Activated gamma-delta T cell (primary cell): ENCODE results near the gene HSDL1.
"Not testable (repeated sequence)": the region's sequence is repeated elsewhere in the genome, so short reads cannot be mapped to it uniquely, and the experiment has no call there.

Source experiments
- DNase-seq: peaks from one replicate; lab custom pipeline; 2025; lab: John Stamatoyannopoulos, UW

HSDL1 gene

DNA sequence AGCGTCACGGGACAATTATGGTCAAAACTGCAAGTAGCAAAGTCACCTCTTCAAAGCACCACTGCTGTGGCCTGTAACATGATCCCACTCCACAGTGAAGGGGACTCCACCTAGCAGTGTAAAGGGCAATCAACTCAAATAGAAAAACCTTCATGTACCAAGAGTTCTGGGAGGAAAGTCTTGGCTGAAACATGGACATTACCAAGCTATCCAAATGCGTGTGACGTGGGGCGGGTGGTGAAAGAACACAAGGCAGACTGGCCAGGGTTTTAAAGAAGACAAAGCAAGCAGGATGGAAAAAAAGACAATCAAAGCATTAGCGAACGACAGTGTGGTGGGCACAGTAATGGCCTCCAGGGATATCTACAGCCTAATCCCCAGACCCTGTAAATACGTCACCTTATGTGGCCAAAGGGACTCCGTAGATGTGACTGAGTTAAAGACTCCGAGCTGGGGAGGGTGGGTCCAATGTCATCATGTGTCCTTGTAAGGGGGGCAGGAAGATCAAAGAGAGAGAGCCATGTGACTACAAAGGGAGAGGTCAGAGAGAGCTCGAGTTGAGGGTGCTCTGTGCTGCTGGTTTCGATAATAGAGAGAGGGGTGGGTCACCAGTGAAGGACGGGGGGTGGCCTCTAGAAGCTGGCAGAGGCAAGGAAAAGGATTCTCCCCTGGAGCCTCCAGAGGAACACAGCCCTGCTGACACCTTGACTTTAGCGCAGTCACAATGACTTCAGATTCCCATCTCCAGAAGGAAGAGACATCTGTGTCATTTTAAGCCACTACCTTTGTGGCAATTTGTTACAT, 6.0 kb downstream of the HSDL1 start:
- no peak for DNase-seq

DNA sequence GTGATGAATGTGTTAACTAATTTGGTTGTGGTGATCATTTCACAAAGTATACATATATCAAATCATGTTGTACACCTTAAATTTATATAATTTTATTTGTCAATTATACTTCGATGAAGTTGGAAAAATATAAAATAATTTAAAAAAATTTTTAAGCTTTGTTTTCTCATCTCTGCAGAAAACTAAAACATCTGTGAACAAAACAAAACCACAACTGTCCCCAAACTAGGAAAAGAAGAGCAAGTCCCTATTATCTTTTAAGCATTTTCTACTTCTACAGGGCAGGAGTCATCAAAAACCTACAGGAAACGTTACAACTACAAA, 6.5 kb downstream of the HSDL1 start:
- DNase-seq, result no peak

DNA sequence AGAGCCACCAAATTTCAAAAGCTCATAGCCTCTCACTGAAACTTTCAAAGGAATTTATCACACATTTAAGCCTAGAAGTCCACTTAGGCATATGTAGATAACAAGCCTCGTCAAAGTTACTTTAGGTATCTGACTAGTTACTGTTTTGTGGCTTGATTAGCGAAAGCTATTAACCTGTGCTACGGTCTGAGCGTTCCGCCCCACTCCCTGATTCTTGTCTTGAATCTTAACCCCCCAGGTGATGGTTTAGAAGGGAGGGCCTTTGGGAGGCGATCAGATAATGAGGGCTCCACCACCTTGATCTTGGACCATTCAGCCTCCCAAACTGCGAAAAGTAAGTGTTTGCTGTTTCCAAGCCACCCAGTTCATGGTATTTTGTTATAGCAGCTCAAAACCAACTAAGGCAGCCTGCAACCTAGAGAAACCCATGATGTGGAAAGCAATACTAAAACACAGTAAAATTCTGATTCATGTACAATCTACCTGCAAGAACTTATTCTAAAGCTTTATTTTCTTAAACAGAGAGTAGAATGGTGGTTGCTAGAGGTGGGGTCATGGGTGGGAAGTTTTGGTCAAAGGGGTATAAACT, 7.1 kb downstream of the HSDL1 start:
- DNase-seq, result no peak

DNA sequence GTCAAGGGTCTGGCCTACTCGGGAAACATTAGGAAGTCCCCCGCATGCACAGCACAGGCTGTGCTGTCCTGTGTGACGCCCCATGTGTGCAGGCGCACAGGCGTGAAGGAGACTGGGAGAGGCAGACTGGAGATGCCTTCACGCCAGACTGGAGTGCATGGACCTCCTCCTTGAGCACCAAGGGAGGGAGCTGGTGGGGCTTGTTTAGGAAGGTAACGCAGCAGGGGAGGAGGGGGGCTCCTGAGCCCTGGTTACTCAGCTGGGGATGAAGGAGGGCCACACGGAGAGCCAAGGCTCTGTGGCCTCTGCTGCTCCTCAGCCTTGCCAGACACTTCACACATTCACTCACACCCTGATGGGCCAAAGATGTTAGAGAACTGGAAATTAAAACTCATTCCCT, 7.7 kb downstream of the HSDL1 start:
- DNase-seq, result no peak

DNA sequence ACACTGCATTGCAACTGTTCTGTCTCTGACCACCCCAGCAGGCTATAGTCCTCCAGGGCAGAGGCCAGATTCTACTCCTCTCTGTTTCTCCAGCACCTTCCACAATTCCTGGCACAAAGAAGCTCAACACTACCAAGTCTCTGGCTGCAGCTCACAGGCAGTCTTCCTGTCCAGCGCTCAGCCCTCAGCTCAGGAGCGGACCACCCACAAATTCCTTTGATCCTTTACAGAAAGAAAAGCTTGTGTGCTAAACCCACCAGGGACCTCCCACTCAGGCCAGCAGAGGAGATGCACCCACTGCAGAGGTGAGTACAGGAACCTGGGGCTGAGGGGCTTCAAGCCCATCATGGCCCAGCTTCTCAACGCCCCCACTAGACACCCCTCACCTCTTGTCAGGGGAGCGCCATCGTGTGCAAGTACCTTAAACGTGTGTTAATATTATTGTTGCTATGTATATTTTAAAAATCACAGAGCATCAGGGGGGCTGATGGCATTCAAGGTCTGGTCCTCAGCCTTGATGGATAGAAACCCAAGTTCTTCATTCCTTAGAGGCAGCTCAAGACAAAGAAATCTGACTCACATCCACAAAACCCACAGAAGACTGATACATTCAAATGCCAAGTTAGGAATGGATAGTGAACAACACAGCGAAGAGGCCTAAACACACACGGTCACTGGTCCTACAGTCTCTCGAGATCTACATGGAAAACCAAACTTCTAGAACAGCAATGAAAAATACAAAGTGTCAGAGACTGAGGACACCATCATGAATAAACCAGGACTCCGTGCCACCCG, 8.4 kb downstream of the HSDL1 start:
- DNase-seq, result no peak

DNA sequence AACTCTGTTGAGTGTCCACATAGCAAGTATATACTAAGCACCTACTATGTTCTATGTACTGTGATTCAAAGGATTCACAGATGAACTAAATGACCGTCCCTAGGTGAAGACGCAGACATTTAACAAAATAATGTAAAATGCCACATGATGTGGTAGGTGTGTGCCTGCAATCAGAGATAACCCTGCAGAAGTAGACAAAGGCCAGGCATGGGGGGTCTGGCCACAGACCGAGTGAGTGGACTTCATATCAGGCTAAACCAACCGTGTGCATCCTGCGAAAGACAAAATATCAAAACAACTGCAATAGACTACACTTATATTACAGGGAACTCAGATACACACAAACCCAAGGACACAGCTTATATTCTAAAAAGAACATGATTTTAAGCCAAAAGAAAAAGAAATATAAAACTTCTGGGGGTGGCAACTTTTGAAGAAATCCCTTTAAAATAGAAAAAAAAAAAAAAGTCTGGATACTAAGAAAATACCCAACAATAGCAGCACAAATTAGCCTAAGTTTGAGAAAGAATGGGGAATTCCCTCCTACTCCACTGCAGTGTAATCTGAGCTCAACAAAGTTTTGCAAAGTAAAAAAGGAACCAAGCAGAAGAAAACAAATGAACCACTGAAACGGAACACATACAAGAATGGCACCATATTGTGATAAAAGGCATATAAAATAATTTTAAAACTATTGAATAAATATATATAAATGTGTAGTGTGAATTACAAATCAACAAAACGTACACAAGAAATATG, 12.3 kb downstream of the HSDL1 start:
- no peak for DNase-seq

DNA sequence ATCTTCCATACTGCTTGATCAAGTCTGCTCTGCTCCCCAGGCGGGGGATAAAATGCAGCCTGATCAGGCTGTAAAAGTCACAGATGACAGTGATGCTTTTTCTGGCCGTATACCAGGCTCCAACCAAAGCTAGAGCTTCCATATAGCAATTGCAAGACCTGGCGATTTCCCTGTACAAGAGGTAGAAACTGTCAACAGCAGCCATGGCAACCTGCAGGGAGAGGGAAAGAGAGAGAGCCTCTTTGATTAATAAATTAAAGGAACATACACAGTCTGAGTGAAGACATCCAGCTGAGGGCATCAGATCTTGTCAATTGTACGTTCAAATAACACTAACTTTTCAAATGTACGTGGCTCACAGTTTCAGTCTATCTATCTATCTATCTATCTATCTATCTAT, 13.9 kb downstream of the HSDL1 start:
- no peak for DNase-seq

DNA sequence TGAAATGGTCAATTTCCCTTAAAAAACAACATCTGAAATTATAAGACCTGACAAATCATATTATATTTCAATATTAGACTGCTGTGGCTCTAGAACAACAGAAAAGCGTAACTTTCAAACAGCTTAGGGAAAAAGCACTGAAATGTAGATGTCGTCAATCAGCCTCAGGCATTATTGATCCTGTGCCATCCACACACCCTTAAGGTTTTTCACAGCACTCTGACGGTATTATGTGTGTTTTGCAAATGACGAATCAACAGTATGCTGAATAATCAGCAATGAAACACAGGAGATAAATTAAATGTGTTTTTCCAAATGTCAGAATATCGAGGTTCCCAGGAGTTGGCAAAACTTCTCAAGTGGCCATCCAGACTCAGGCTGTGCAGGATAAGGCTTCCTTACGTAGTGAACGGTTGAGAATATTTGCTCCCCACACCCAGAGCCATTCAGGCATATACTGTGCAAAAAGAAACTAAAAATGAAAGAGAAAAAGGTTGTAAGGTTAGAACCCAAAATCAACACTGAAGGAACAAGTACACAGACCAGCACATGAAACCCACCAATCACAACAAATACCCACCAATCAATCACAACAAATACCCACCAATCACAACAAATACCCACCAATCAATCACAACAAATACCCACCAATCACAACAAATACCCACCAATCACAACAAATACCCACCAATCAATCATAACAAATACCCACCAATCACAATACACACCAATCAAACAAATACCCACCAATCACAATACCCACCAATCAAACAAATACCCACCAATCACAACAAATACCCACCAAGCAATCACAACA, 20.5 kb downstream of the HSDL1 start:
- DNase-seq, result no peak

DNA sequence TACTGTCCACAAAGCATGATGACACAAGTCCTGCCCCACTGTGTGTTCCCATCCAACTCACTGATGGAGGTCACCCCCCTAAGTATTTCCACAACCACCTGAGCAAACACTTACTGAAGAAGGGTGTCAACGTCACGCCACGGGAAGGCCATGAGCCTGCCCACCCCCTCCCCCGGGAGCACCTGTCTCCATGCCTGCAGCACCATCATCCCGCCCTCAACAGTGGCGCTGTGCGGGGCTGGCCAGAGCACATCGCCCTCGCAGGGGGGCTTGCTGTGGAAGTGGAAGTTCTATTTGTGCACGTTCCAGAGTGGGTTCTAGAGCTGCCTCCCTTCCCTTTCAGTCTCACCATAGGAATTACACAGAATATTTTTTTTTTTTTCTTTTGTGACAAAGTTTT, 24.0 kb downstream of the HSDL1 start:
- DNase-seq, result no peak

DNA sequence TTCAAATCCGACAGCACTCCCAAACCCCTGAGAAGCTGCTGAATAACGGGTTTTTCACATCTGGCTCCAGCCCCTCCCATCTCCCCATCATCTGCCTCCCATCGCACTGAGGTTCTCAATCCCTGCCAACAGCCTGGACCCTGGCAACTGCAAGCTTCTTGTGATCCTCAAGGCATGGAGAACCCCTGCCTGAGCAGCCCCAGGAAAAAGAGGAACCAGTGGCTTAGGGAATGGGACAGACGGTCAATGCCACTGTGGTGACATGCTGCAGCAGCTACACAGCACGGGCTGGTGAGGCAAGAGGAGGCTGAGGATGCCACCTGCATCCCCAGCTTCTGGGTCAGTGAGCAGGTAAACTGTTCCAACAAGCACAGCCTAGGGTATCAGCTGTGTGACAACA, 25.0 kb downstream of the HSDL1 start:
- no peak for DNase-seq

DNA sequence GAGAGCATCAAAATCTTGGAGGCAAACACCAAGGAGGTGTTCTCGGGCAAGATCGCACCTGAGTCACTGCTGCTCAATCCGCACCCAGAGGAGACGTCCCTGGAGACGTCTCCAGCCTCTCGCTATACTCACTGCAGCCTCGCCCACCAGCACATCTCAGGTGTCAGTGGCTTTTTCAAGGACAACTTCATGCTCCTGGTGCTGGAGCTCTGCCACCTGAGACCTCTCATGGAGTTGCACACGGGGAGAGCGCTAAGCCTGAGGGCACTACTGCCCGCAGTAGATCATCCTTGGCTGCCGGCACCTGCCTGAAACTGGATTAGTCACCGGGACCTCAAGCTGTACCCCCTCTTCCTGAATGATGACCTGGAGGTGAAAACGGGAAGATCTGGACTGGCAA, 25.6 kb downstream of the HSDL1 start:
- no peak for DNase-seq

DNA sequence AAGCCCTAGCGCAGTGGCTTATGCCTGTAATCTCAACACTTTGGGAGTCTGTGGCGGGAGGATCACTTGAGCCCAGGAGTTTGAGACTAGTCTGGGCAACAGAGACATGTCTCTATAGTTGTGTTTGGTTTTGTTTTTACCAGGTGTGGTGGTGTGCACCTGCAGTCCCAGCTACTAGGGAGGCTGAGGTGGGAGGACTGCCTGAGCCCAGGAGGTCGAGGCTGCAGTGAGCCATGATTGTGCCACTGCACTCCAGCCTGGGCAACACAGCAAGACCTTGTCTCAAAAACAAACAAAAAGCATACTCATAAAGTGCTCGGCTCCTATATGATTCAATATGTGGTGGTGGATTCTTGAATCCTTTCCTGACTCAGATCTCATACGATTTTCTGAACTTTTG, 26.7 kb downstream of the HSDL1 start:
- DNase-seq, result not testable (repeated sequence)

DNA sequence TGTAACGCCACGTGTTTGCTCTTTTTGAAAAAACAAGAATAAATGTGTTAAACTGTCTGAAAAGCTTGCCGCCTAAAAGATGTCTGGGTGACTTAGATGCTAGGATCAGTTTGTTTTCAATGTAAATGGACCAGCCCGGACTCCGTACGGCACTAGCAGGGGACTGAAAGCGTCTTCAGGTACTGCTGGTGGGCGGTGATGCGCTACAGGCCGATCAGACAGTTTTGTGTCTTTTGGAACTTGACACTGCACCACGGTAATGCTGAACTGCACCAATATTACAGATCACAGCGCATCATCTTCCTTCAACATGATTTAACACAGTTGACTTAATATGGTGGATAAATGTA, 27.5 kb downstream of the HSDL1 start:
- no peak for DNase-seq

DNA sequence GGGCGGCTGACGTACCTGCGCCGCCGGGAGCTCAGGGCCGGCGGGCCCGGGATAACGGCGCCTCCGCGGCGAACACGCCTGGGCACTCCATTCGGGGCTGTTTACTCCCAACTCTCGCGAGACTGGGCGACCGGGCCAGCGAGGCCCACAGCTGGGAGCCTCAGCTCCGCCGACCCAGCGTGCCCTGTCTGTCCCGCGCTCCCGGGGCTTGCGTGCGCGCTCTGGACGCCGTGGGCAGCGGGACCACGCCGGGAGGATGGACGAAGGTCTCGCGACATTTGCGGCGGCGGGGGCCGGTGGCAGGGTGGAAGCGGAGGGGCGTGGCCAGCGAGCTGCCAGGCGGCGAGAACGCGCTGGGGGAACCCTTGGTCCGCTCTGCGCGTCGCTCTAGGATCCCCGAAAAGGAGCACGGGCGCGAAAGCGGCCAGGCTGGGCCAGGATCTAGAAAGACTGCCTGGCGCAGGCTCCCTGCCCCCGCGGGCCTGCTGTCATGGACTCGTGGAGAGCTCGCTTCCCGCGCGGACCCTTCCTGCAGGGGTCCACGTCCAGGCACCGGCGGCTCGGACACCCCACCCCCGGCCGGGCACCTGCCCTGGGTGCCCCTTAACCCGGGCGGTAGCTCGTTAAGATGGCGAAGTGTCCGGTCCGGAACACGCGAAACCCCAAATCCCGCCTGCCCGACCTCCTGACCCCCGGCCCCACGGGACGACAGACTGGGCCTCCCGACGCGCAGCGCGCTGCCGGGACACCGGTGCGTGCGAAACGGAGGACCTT, 28.1 kb downstream of the HSDL1 start, which contains the start of gene MBTPS1:
MBTPS1 (minus strand) TSS at position 223 of the 774 bp plus-strand sequence. CDS start 15,159 bp downstream, outside the sequence.
- peak; percentile 98 for DNase-seq

DNA sequence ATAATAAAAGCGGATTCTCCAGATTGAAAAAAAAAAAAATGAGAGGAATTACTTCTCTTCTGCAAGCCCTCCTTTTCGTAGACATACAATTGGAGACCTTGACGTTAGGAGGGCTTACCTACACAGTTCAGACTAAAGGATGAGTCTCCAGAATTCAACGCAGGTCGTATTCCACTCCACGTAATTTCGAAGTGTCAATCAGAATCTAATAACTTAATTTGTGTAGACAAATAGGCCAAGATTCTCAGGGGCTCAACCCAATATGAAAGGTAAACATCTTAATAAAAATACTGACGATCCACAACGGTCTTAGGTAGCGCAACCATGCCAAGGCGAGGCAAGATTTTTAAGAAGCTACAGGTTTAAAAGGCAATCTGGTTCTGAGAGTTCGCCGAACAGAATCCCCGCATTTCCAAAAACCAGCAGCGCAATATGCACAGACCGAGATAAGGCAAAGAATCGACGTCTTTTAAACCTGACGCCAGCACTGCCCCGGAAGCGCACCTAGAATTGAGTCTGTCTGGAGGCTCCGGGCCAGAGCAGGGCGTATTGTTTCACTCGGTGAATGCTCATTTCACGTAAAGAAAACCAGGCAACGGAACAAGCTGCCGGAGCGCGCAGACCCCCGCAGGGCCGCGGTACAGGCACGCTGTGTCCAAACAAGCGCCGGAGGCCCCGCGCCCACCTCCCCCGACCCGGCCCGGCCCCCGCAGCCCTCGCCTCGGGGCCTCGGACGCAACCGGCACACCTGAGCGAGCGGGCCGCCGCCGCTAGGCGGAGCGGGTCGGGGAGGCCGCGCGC, 28.9 kb downstream of the HSDL1 start:
- DNase-seq, result no peak

DNA sequence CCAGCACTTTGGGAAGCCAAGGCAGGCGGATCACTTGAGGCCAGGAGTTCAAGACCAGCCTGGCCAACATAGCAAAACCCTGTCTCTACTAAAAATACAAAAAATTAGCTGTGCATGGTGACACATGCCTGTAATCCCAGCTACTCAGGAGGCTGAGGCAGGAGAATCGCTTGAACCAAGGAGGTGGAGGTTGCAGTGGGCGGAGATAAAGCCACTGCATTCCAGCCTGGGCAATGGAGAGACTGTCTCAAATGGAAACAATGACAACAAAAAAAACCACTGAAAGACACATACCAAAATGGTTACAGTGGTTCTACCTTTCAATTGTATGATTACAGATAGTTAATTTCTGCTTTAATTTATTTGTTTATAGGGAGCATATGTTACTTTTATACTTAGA, 33.0 kb downstream of the HSDL1 start:
- DNase-seq, result not testable (repeated sequence)

DNA sequence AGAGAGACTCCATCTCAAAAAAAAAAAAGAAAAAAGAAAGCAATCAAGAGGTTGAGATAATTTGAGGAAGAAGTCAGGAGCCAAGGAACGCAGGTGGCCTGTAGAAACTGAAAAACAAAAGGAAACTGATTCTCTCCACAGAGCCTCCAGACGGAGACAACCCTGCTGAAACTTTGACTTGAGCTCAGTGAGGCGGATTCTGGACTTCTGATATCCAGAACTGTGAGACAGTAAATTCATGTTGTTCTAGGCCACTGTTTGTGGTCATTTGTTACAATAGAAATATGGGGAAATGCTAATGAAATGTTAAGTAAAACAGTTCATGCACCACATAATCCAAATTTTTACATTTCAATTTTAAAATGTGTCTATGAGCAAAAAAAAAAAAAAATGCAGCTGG, 33.5 kb downstream of the HSDL1 start:
- no peak for DNase-seq

DNA sequence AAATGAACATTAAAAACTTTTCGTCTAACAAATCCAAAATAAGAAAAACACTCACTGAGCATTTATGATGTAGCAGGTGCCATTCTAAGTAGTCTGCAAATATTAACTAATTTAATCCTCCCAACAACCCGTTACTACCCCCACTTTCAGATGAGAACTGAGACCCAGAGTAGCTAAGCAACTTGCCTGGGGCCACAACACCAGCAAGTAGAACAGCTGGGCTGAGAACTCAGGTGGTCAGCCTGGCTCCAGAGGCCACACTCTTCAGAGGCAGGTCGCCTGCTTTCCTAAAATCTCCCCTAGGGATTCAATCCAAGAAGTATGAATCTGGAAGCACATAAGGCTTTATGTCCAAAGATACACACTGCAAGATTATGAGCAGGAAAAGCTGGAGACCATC, 34.5 kb downstream of the HSDL1 start:
- no peak for DNase-seq

DNA sequence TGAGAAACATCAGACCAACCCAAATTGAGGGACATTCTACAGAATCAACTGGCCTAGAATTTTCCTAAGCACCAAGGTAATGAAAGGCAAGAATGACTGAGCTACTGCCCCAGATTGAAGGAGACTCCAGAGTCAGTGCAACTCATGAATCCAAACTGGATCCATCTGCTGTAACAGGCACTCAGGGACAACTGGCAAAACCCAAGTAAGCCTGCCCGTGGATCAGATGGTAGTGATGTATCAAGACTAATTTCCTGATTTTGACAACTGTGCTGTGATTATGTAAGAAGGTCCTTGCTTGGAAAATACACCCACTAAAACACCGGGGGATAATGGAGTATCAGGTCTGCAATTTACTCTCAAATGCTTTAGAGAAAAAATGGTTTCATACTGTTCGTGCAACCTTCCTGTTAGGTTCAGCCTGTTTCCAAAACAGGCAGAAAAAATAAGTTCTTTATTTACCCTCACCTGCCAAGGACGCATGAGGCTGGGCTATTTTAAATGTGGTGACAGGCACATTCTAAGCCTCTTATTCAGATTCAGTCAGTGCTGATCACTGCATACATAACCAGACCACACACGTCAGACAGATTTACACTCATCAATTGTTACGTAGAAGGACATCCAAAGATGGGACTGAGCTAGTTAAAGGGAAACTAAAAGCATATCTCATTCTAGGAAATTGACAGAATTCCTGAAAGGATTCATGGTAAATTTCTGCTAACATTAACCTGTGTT, 35.2 kb downstream of the HSDL1 start:
- no peak for DNase-seq
